ENCODE measurements around the gene IAPP.

IAPP gene

DNA sequence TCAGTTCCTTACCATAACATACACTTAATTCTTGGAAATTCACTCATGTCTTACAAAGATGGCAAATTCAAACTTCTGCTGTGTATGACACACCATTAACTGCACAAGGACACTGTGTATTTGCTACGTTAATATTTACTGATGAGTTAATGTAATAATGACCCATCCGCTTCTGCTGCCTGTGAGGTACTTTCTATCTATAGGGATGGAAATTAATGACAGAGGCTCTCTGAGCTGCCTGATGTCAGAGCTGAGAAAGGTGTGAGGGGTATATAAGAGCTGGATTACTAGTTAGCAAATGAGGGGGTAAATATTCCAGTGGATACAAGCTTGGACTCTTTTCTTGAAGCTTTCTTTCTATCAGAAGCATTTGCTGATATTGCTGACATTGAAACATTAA, at the start of gene IAPP:
Gene IAPP, plus strand, starts transcription at position 301 of the 400 bp plus-strand sequence. CDS start 450 bp downstream, outside the sequence.
- Histone ChIP-seq H3K27me3 (ENCODE audit: control insufficient read depth, insufficient read depth, low read length) (no peaks in the 10 kb centered on the region), H3K9me3 (ENCODE audit: control insufficient read depth, low read depth, low read length) (no peaks in the 10 kb centered on the region), H3K9ac (ENCODE audit: low read length) (no peak within 1 kb of the TSS), H3K36me3 (ENCODE audit: control insufficient read depth, low read depth, low read length) (no peaks in the 10 kb centered on the region), H3K4me3 (ENCODE audit: low read length) (no peak within 1 kb of the TSS), H3K4me1 (ENCODE audit: control insufficient read depth, low read depth, low read length) (peaks cover 6% of the 10 kb centered on the region), H3K27ac (ENCODE audit: low read length) (no peak within 1 kb of the TSS)

DNA sequence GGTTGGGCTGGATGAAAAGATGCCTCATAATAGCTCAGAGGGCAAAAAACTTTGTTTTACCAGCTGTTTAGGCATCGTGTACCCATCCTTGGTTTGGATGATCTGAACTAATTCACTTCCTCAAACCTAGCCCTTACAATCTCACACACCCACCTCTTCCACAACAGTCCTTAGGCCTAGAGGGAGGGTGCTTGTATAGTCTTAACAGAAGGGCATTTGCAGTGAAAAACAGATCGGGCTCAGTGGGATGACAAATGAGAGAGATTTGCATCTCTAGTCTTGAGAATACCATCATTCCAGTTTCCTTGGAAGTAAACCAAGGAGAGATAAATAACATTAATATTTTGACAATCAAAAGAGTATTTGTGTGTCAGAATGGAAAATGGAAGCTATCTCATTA, 49.0 kb upstream of the IAPP start:
- no peaks in the 10 kb centered on the region for H3K36me3 ChIP-seq (ENCODE audit: control insufficient read depth, low read depth, low read length)
- H3K4me1 ChIP-seq (ENCODE audit: control insufficient read depth, low read depth, low read length), result peaks cover 18% of the 10 kb centered on the region
- H3K27ac ChIP-seq (ENCODE audit: low read length), result no peak overlapping the region
- no peak overlapping the region for H3K9ac ChIP-seq (ENCODE audit: low read length)
- H3K9me3 ChIP-seq (ENCODE audit: control insufficient read depth, low read depth, low read length), result peaks cover 12% of the 10 kb centered on the region
- peak overlapping the region; percentile 23 for H3K4me3 ChIP-seq (ENCODE audit: low read length)
- no peaks in the 10 kb centered on the region for H3K27me3 ChIP-seq (ENCODE audit: control insufficient read depth, insufficient read depth, low read length)

DNA sequence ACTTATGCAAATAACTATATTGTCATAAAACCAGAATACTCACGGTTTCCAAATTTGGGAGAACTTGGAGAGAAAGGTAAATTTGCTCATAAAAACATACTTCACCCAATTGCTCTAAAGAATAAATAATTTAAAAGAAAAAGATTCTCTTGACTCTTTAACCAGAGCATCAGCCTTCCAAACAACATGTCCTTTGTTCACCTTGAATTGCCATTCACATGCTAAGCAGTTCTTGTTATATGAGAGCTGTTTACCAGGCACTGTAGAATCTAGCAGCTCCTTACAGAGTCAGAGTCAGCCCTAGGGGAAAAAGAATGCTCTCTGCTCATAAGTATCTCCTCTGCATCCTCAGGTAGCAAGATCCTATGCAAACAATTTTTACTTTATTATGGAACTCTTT, 48.2 kb upstream of the IAPP start:
- H3K4me3 ChIP-seq (ENCODE audit: low read length), result peak overlapping the region; percentile 23
- peak overlapping the region; percentile 24 for H3K9ac ChIP-seq (ENCODE audit: low read length)
- peak overlapping the region; percentile 61 for H3K27ac ChIP-seq (ENCODE audit: low read length)
- H3K36me3 ChIP-seq (ENCODE audit: control insufficient read depth, low read depth, low read length), result no peaks in the 10 kb centered on the region
- H3K9me3 ChIP-seq (ENCODE audit: control insufficient read depth, low read depth, low read length), result peaks cover 20% of the 10 kb centered on the region
- peaks cover 18% of the 10 kb centered on the region for H3K4me1 ChIP-seq (ENCODE audit: control insufficient read depth, low read depth, low read length)
- H3K27me3 ChIP-seq (ENCODE audit: control insufficient read depth, insufficient read depth, low read length), result no peaks in the 10 kb centered on the region

DNA sequence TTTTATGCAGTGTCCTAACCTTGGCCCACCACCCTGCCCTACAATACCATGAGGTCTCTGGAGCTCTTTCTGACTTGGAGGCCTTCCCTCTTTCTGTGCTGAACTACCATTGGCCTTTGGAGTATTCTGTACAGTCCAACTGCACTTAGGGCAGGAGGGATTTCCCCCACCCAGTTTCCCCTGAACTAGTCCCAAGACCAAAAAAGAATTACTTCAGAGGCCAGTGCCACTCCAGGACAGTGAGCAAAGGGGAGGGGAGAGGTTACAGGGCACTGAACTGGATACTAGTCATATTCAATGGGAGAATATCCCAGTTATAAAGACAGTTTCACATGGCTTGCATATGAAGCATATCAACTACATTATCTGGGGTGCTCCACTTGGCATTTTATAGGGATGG, 44.1 kb upstream of the IAPP start:
- Histone ChIP-seq H3K36me3 (ENCODE audit: control insufficient read depth, low read depth, low read length) (no peaks in the 10 kb centered on the region), H3K9me3 (ENCODE audit: control insufficient read depth, low read depth, low read length) (peaks cover 51% of the 10 kb centered on the region), H3K9ac (ENCODE audit: low read length) (no peak overlapping the region), H3K4me3 (ENCODE audit: low read length) (no peak overlapping the region), H3K27ac (ENCODE audit: low read length) (no peak overlapping the region), H3K4me1 (ENCODE audit: control insufficient read depth, low read depth, low read length) (peaks cover 17% of the 10 kb centered on the region), H3K27me3 (ENCODE audit: control insufficient read depth, insufficient read depth, low read length) (no peaks in the 10 kb centered on the region)

DNA sequence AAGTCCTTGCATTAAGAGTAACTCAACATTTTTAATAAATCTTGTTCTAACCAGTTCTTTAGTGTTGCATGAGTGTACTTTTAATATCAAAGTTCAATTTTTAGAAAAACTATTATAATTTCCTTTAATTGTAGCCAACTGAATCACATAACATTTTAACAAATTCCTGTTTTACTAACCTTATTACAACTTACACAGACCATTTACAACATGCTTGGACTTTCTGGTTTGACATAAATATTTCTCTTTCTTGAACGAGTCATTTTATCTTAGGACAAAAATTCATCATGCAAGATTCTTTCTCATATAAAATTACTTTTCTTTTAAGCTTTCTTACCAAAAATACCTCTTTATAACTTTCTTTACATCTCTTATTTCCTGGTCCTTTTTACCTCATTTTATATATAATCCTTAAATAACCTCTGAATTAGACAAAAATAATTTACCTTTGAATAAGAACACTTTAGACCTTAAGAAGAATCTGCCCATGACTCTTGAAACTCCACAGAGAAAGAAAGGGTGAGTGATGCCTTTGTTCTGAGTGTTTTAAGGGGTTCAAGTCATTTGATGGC, 41.9 kb upstream of the IAPP start:
- Histone ChIP-seq H3K27me3 (ENCODE audit: control insufficient read depth, insufficient read depth, low read length) (no peaks in the 10 kb centered on the region), H3K9me3 (ENCODE audit: control insufficient read depth, low read depth, low read length) (peaks cover 57% of the 10 kb centered on the region), H3K4me1 (ENCODE audit: control insufficient read depth, low read depth, low read length) (no peaks in the 10 kb centered on the region), H3K27ac (ENCODE audit: low read length) (no peak overlapping the region), H3K36me3 (ENCODE audit: control insufficient read depth, low read depth, low read length) (no peaks in the 10 kb centered on the region), H3K4me3 (ENCODE audit: low read length) (no peak overlapping the region), H3K9ac (ENCODE audit: low read length) (no peak overlapping the region)

DNA sequence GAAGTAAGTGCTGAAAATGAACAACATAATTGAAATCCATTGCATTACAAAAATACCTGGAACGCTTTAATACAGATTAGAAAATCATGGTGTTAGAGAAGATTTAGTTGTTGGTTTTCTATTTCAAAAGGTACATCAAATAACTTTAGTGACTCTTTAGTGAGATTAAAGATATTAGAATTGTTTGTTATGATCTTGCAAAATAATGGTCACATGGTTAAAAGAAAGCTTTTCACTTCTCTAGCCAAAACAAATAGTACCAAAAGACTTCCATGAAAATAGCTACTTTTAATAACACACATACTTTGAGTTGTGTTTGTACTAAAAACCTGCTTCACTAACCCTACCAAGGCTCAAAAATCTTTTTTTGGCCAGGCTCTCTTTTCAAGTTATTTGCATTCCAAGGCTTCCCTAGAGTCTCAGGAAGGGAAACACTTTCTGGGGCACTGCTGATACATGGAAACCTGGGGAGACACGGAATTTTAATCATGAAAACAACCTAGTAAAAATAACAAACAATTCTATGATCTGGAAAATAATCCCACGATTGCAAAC, 37.9 kb upstream of the IAPP start, which contains the start of gene SLCO1A2:
Gene SLCO1A2, minus strand, starts transcription at position 147 of the 555 bp plus-strand sequence. CDS start 270 bp downstream, outside the sequence.
- Histone ChIP-seq H3K4me1 (ENCODE audit: control insufficient read depth, low read depth, low read length) (peaks cover 10% of the 10 kb centered on the region), H3K36me3 (ENCODE audit: control insufficient read depth, low read depth, low read length) (no peaks in the 10 kb centered on the region)

DNA sequence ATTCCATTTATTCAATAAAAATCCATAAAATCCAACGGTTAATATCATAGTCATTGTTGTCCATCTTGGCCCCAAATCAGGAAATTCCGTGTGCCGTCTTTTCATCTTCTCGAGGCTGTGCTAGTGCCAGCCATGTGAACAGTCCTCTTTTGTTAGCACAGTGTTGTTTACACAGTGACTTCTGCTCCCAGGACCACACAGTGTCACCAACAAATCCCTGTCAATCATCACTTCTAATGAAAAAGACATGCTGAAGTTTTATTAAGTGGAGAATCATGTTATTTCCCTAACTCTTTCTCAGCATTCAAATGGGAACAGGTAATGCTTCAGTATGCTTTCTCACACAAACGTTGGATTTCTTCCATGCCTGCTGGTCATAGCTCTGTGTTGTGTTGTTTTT, 36.0 kb upstream of the IAPP start:
- Histone ChIP-seq H3K27me3 (ENCODE audit: control insufficient read depth, insufficient read depth, low read length) (no peaks in the 10 kb centered on the region), H3K4me3 (ENCODE audit: low read length) (no peak overlapping the region), H3K36me3 (ENCODE audit: control insufficient read depth, low read depth, low read length) (no peaks in the 10 kb centered on the region), H3K9me3 (ENCODE audit: control insufficient read depth, low read depth, low read length) (peaks cover 19% of the 10 kb centered on the region), H3K27ac (ENCODE audit: low read length) (no peak overlapping the region), H3K9ac (ENCODE audit: low read length) (no peak overlapping the region), H3K4me1 (ENCODE audit: control insufficient read depth, low read depth, low read length) (peaks cover 10% of the 10 kb centered on the region)

More for the DNA sequence above, 37.9 kb upstream of the IAPP start, which contains the start of gene SLCO1A2:
- no peak within 1 kb of the TSS for H3K9ac ChIP-seq (ENCODE audit: low read length)
- no peaks in the 10 kb centered on the region for H3K27me3 ChIP-seq (ENCODE audit: control insufficient read depth, insufficient read depth, low read length)
- H3K27ac ChIP-seq (ENCODE audit: low read length), result no peak within 1 kb of the TSS
- no peak within 1 kb of the TSS for H3K4me3 ChIP-seq (ENCODE audit: low read length)
- peaks cover 34% of the 10 kb centered on the region for H3K9me3 ChIP-seq (ENCODE audit: control insufficient read depth, low read depth, low read length)

DNA sequence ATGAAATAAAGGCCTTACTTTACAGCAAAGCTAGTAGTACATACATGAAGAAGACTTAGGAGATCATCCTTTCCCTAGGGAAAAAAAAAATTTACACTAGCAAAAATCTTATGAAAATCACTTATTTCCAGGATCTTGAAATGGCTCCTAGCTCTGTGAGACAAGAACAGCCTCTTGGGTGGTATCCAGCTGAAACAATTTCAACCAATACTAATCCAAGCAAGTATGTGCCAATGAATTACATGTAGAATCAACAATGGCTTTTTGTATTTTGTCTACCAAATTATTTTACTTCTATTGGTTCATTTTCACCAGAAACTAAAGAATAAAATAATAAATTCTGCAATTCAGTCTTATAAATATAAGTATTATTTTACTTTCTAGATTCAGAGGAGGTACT, 35.2 kb upstream of the IAPP start:
- Histone ChIP-seq H3K4me1 (ENCODE audit: control insufficient read depth, low read depth, low read length) (peaks cover 10% of the 10 kb centered on the region), H3K36me3 (ENCODE audit: control insufficient read depth, low read depth, low read length) (no peaks in the 10 kb centered on the region), H3K9ac (ENCODE audit: low read length) (no peak overlapping the region), H3K27ac (ENCODE audit: low read length) (no peak overlapping the region), H3K27me3 (ENCODE audit: control insufficient read depth, insufficient read depth, low read length) (no peaks in the 10 kb centered on the region), H3K9me3 (ENCODE audit: control insufficient read depth, low read depth, low read length) (peaks cover 13% of the 10 kb centered on the region), H3K4me3 (ENCODE audit: low read length) (no peak overlapping the region)

DNA sequence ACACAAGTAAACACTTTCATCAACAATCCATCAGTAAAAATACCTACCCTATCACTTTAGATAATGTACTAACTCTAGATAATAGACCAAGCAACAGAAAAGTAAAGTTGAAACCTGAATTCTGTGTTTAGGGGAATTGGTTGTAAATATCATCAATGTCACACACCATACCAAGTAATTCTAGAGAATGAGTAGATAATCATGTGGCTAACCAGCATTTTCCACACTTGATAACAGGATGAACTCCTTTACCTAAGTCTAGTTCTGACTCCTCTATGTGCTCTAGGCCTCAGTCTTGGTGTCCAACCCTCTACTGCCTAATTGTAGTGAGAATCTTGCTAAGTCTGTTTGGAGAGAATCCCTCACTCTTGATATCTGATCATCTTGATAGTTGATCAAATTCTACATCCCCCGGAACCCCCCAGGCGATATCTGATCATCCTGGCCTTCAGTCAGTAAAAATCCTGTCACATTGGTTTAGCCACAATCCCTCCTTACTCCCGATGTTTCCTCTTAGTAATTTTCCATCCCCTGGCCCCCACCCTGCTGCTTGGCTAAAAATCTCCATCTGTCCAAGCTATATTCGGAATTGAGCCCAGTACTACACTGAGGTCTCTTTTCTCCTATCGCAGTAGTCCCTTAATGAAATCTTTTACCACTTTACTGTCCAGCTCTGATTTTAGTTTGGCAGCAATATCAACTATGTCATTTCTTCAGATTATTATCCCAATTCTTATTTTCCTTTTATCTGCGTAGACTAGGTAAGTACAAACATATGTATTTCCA, 34.5 kb upstream of the IAPP start:
- Histone ChIP-seq H3K9ac (ENCODE audit: low read length) (no peak overlapping the region), H3K36me3 (ENCODE audit: control insufficient read depth, low read depth, low read length) (no peaks in the 10 kb centered on the region), H3K27ac (ENCODE audit: low read length) (no peak overlapping the region), H3K27me3 (ENCODE audit: control insufficient read depth, insufficient read depth, low read length) (no peaks in the 10 kb centered on the region), H3K4me3 (ENCODE audit: low read length) (no peak overlapping the region), H3K9me3 (ENCODE audit: control insufficient read depth, low read depth, low read length) (peaks cover 6% of the 10 kb centered on the region), H3K4me1 (ENCODE audit: control insufficient read depth, low read depth, low read length) (peaks cover 10% of the 10 kb centered on the region)

DNA sequence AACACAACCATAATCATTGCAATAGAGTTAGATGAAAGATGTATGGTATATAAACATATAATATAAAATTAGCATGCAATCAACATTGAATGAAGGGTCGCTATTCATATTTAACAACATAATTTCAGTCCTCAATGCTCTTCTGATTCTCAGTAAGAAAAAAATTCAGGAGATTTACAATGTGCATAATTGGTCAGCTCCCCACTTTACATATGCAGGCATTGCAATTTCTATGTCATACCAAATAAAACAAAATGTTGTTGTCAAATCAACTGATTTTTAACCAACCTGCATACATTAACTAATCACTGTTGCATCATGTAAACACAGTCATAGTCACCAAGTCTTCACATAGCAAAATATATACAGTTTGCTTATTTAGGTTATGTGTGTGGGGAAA, 32.8 kb upstream of the IAPP start:
- no peak overlapping the region for H3K4me3 ChIP-seq (ENCODE audit: low read length)
- no peaks in the 10 kb centered on the region for H3K36me3 ChIP-seq (ENCODE audit: control insufficient read depth, low read depth, low read length)
- H3K27me3 ChIP-seq (ENCODE audit: control insufficient read depth, insufficient read depth, low read length), result no peaks in the 10 kb centered on the region
- H3K9me3 ChIP-seq (ENCODE audit: control insufficient read depth, low read depth, low read length), result no peaks in the 10 kb centered on the region
- no peak overlapping the region for H3K9ac ChIP-seq (ENCODE audit: low read length)
- H3K4me1 ChIP-seq (ENCODE audit: control insufficient read depth, low read depth, low read length), result peaks cover 20% of the 10 kb centered on the region
- no peak overlapping the region for H3K27ac ChIP-seq (ENCODE audit: low read length)

DNA sequence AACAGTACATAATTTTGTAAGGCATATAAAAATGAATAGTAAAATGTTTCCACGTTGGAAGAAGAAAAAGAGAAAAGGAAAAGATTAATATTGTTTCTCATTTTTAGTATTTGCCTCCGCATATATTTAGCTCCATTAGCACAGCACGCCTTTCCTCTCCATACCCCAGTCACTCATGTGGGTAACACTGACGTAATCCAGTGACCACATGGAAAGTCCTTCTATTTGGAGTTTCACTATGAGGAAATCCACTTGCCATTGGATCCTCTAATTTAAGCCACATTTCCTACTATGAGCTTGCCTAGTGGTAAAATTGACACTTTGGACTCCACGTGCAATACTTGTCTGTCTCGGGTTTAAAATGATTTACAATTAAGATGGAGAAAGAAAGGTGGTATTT, 32.3 kb upstream of the IAPP start:
- Histone ChIP-seq H3K27me3 (ENCODE audit: control insufficient read depth, insufficient read depth, low read length) (no peaks in the 10 kb centered on the region), H3K4me1 (ENCODE audit: control insufficient read depth, low read depth, low read length) (peaks cover 24% of the 10 kb centered on the region), H3K9ac (ENCODE audit: low read length) (no peak overlapping the region), H3K9me3 (ENCODE audit: control insufficient read depth, low read depth, low read length) (no peaks in the 10 kb centered on the region), H3K27ac (ENCODE audit: low read length) (no peak overlapping the region), H3K36me3 (ENCODE audit: control insufficient read depth, low read depth, low read length) (no peaks in the 10 kb centered on the region), H3K4me3 (ENCODE audit: low read length) (no peak overlapping the region)

Measured in iPS-18a (cell line).